ENCODE measurements around the gene FGF14.

Gene FGF14

DNA sequence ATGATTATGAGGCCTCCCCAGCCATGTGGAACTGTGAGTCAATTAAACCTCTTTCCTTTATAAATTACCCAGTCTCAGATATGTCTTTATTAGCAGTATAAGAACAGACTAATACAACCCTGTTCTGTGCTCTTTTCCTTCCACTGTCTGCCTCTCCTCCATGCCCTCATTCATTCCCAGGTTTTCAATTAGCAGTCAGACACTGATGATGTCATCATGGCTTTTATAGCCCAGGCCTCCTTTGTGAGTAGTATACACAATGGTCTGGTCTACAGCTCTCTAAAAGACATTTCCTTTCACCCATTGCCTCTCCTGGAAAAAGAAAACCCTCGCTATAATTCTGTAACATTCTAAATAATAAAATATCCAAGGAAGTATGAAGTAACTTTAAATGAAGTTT, 25.5 kb downstream of the FGF14 start:
- no peak overlapping the region for H3K23ac ChIP-seq (ENCODE audit: low read length)
- H4K8ac ChIP-seq (ENCODE audit: low read depth, low read length), result no peak overlapping the region
- no peaks in the 10 kb centered on the region for H3K36me3 ChIP-seq (ENCODE audit: control insufficient read depth, insufficient read depth, low read length)
- no peaks in the 10 kb centered on the region for H3K4me1 ChIP-seq (ENCODE audit: control insufficient read depth, low read depth, low read length)
- H3K4ac ChIP-seq (ENCODE audit: low read depth, low read length), result no peak overlapping the region
- no peaks in the 10 kb centered on the region for H3K79me1 ChIP-seq (ENCODE audit: low read length)
- H2AK5ac ChIP-seq (ENCODE audit: low read length), result no peak overlapping the region
- DNase-seq, result peak; percentile 16
- H3K9ac ChIP-seq (ENCODE audit: low read length), result no peak overlapping the region
- H2BK5ac ChIP-seq (ENCODE audit: low read length), result no peak overlapping the region
- no peak overlapping the region for H2BK15ac ChIP-seq (replicated peaks; ENCODE audit: low read depth)
- H3K18ac ChIP-seq (ENCODE audit: low read length), result no peak overlapping the region
- WGBS (ENCODE audit: extremely low coverage, insufficient coverage, low lambda C conversion rate), result no CpG with 5 or more reads among the region's 1 CpG
- no peak overlapping the region for H4K5ac ChIP-seq (ENCODE audit: low read length)
- H3K79me2 ChIP-seq (ENCODE audit: control insufficient read depth, insufficient read depth, low read length), result no peaks in the 10 kb centered on the region
- no peak overlapping the region for H3K4me3 ChIP-seq (ENCODE audit: low read length)
- no peak overlapping the region for H3K4me2 ChIP-seq (ENCODE audit: low read length)
- no peak overlapping the region for H2BK120ac ChIP-seq (ENCODE audit: low read depth, low read length)
- no peak overlapping the region for H3K27ac ChIP-seq (ENCODE audit: low read depth, low read length)
- no peaks in the 10 kb centered on the region for H3K27me3 ChIP-seq (ENCODE audit: insufficient read depth, low read length, poor library complexity)
- H3K56ac ChIP-seq (ENCODE audit: low read length), result no peak overlapping the region

DNA sequence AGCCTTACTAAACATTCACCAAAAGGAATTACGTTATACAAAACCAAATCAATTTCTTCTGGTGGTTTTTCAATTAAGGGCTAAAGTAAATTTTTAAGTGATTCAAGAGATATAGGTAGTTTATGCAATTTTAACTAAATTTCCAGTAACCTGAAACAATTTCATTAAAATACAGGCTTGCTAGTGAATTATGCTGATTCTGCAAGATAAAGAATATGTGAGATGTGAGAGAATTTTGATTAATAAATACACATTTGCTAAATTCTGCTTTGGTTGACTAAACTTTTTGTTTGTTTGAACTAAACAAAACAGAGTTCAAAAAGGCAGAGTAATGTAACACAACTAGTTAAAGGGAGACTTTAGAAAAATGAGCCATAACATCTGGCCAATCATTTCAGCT, 27.1 kb downstream of the FGF14 start:
- Histone ChIP-seq H3K4ac (ENCODE audit: low read depth, low read length) (no peak overlapping the region), H3K9ac (ENCODE audit: low read length) (no peak overlapping the region), H3K27me3 (ENCODE audit: insufficient read depth, low read length, poor library complexity) (no peaks in the 10 kb centered on the region), H3K36me3 (ENCODE audit: control insufficient read depth, insufficient read depth, low read length) (no peaks in the 10 kb centered on the region), H3K79me2 (ENCODE audit: control insufficient read depth, insufficient read depth, low read length) (no peaks in the 10 kb centered on the region), H3K23ac (ENCODE audit: low read length) (no peak overlapping the region), H3K4me1 (ENCODE audit: control insufficient read depth, low read depth, low read length) (no peaks in the 10 kb centered on the region), H2BK15ac (replicated peaks; ENCODE audit: low read depth) (no peak overlapping the region), H2BK120ac (ENCODE audit: low read depth, low read length) (no peak overlapping the region), H2AK5ac (ENCODE audit: low read length) (no peak overlapping the region), H3K18ac (ENCODE audit: low read length) (no peak overlapping the region), H3K4me3 (ENCODE audit: low read length) (no peak overlapping the region), H3K56ac (ENCODE audit: low read length) (no peak overlapping the region), H4K5ac (ENCODE audit: low read length) (no peak overlapping the region), H2BK5ac (ENCODE audit: low read length) (no peak overlapping the region), H4K8ac (ENCODE audit: low read depth, low read length) (no peak overlapping the region), H3K27ac (ENCODE audit: low read depth, low read length) (no peak overlapping the region), H3K79me1 (ENCODE audit: low read length) (no peaks in the 10 kb centered on the region), H3K4me2 (ENCODE audit: low read length) (no peak overlapping the region)
- no CpG with 5 or more reads among the region's 1 CpG for whole genome bisulfite sequencing (ENCODE audit: extremely low coverage, insufficient coverage, low lambda C conversion rate)
- DNase-seq, result no peak

DNA sequence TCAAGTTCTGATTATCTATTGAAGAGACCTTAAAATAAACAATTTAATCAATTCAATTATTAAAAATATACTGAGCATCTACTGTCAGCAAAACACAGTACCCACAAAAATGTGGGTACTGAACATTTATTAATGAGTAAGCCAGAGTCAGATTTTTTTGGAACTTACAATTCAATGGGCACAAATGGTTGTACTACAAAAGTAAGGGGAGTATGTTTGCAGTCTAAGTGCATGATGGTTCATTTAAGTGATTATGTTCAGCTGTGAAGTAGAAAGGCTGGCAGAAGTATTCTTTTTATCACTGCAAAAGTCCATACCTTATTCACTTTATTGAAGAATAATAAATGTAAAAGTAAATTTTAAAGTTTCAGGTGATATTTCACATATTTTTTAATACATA, 27.6 kb downstream of the FGF14 start:
- Histone ChIP-seq H3K27me3 (ENCODE audit: insufficient read depth, low read length, poor library complexity) (no peaks in the 10 kb centered on the region), H3K27ac (ENCODE audit: low read depth, low read length) (no peak overlapping the region), H3K79me2 (ENCODE audit: control insufficient read depth, insufficient read depth, low read length) (no peaks in the 10 kb centered on the region), H3K4me3 (ENCODE audit: low read length) (no peak overlapping the region), H4K8ac (ENCODE audit: low read depth, low read length) (no peak overlapping the region), H3K23ac (ENCODE audit: low read length) (no peak overlapping the region), H2BK120ac (ENCODE audit: low read depth, low read length) (no peak overlapping the region), H2AK5ac (ENCODE audit: low read length) (no peak overlapping the region), H2BK5ac (ENCODE audit: low read length) (no peak overlapping the region), H3K56ac (ENCODE audit: low read length) (no peak overlapping the region), H2BK15ac (replicated peaks; ENCODE audit: low read depth) (no peak overlapping the region), H3K9ac (ENCODE audit: low read length) (no peak overlapping the region), H3K4me1 (ENCODE audit: control insufficient read depth, low read depth, low read length) (no peaks in the 10 kb centered on the region), H3K79me1 (ENCODE audit: low read length) (no peaks in the 10 kb centered on the region), H3K36me3 (ENCODE audit: control insufficient read depth, insufficient read depth, low read length) (no peaks in the 10 kb centered on the region), H4K5ac (ENCODE audit: low read length) (no peak overlapping the region), H3K4ac (ENCODE audit: low read depth, low read length) (no peak overlapping the region), H3K4me2 (ENCODE audit: low read length) (no peak overlapping the region), H3K18ac (ENCODE audit: low read length) (no peak overlapping the region)
- DNase-seq, result no peak

DNA sequence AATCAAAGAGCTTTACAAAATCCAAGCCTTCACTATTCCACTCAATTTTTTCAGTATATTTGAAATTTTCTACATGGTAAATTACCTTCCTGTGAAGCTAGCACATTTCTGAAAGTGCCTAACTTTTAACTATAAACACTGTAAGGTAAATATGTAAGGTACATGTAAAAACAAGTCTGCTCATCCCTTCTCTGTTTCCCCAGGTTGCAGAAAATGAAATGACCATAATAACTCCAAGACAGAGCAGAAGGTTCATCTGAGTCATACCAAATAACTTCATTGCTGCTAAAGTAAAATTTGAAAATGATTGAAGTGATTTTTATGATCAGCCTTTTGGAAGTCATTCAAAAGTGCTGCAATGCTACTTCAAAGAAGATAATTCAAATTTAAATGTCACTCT, 28.6 kb downstream of the FGF14 start:
- H3K36me3 ChIP-seq (ENCODE audit: control insufficient read depth, insufficient read depth, low read length), result no peaks in the 10 kb centered on the region
- H2BK120ac ChIP-seq (ENCODE audit: low read depth, low read length), result no peak overlapping the region
- H3K79me1 ChIP-seq (ENCODE audit: low read length), result no peaks in the 10 kb centered on the region
- no peaks in the 10 kb centered on the region for H3K27me3 ChIP-seq (ENCODE audit: insufficient read depth, low read length, poor library complexity)
- no peak overlapping the region for H2BK5ac ChIP-seq (ENCODE audit: low read length)
- no peak overlapping the region for H3K23ac ChIP-seq (ENCODE audit: low read length)
- H4K8ac ChIP-seq (ENCODE audit: low read depth, low read length), result no peak overlapping the region
- H3K4me1 ChIP-seq (ENCODE audit: control insufficient read depth, low read depth, low read length), result no peaks in the 10 kb centered on the region
- H3K4me3 ChIP-seq (ENCODE audit: low read length), result no peak overlapping the region
- no peak overlapping the region for H4K5ac ChIP-seq (ENCODE audit: low read length)
- no peak overlapping the region for H3K4me2 ChIP-seq (ENCODE audit: low read length)
- no peaks in the 10 kb centered on the region for H3K79me2 ChIP-seq (ENCODE audit: control insufficient read depth, insufficient read depth, low read length)
- H3K18ac ChIP-seq (ENCODE audit: low read length), result no peak overlapping the region
- H2BK15ac ChIP-seq (replicated peaks; ENCODE audit: low read depth), result no peak overlapping the region
- H3K4ac ChIP-seq (ENCODE audit: low read depth, low read length), result no peak overlapping the region
- no peak overlapping the region for H3K56ac ChIP-seq (ENCODE audit: low read length)
- no peak for DNase-seq
- H3K9ac ChIP-seq (ENCODE audit: low read length), result no peak overlapping the region
- no peak overlapping the region for H2AK5ac ChIP-seq (ENCODE audit: low read length)
- no peak overlapping the region for H3K27ac ChIP-seq (ENCODE audit: low read depth, low read length)

DNA sequence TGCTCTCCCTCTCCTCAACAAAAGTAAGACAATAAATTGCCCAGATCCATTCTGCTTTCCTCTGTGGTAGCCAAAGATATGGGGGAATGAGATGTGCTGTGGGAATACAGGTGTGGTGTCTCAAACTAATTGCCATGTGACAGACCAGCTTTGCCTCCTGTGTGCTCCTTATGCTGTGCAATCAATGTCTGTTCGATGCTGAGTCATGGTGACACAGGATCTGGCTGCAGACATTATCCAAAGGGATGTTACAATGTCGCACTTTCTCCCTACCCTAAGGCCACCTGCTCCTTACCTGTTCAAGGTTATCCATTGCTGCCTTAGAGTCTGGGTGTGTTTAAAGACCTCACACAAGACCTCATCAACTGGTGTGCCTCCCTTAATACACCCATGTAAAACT, 32.5 kb downstream of the FGF14 start:
- no peak overlapping the region for H2BK15ac ChIP-seq (replicated peaks; ENCODE audit: low read depth)
- peak overlapping the region; percentile 50 for H3K56ac ChIP-seq (ENCODE audit: low read length)
- H3K18ac ChIP-seq (ENCODE audit: low read length), result no peak overlapping the region
- no peak overlapping the region for H3K4ac ChIP-seq (ENCODE audit: low read depth, low read length)
- H3K4me1 ChIP-seq (ENCODE audit: control insufficient read depth, low read depth, low read length), result no peaks in the 10 kb centered on the region
- no peak overlapping the region for H4K8ac ChIP-seq (ENCODE audit: low read depth, low read length)
- H3K27me3 ChIP-seq (ENCODE audit: insufficient read depth, low read length, poor library complexity), result no peaks in the 10 kb centered on the region
- H2BK120ac ChIP-seq (ENCODE audit: low read depth, low read length), result no peak overlapping the region
- no peak overlapping the region for H3K4me2 ChIP-seq (ENCODE audit: low read length)
- no peak overlapping the region for H3K9ac ChIP-seq (ENCODE audit: low read length)
- H3K79me2 ChIP-seq (ENCODE audit: control insufficient read depth, insufficient read depth, low read length), result no peaks in the 10 kb centered on the region
- no CpG with 5 or more reads among the region's 2 CpGs for WGBS (ENCODE audit: extremely low coverage, insufficient coverage, low lambda C conversion rate)
- H4K5ac ChIP-seq (ENCODE audit: low read length), result peak overlapping the region; percentile 52
- no peak overlapping the region for H2BK5ac ChIP-seq (ENCODE audit: low read length)
- H3K79me1 ChIP-seq (ENCODE audit: low read length), result no peaks in the 10 kb centered on the region
- H2AK5ac ChIP-seq (ENCODE audit: low read length), result no peak overlapping the region
- peak; percentile 35 for DNase-seq
- H3K27ac ChIP-seq (ENCODE audit: low read depth, low read length), result no peak overlapping the region
- H3K36me3 ChIP-seq (ENCODE audit: control insufficient read depth, insufficient read depth, low read length), result no peaks in the 10 kb centered on the region
- no peak overlapping the region for H3K4me3 ChIP-seq (ENCODE audit: low read length)
- no peak overlapping the region for H3K23ac ChIP-seq (ENCODE audit: low read length)

DNA sequence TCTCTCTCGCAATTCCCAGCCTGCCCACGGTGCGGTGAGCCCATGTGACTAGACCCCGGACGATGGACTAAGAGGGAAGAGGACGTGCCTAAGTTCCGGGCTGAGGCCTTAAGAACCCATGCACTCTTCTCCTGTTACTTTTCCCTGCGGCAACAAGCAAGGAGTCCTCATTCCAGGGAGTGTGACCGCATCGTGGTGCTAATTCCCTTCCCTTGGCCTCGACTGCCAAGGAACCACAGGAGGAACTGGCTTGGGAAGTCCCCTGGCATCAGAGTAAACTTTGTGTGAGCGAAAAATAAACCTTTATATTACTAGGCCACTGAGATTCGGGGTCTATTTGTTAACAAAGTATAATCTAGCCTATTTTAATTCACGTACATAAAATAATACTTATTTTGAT, 34.0 kb downstream of the FGF14 start:
- Histone ChIP-seq H3K18ac (ENCODE audit: low read length) (no peak overlapping the region), H3K4ac (ENCODE audit: low read depth, low read length) (no peak overlapping the region), H2BK120ac (ENCODE audit: low read depth, low read length) (no peak overlapping the region), H4K8ac (ENCODE audit: low read depth, low read length) (no peak overlapping the region), H3K4me3 (ENCODE audit: low read length) (no peak overlapping the region), H3K56ac (ENCODE audit: low read length) (no peak overlapping the region), H3K27me3 (ENCODE audit: insufficient read depth, low read length, poor library complexity) (no peaks in the 10 kb centered on the region), H2BK15ac (replicated peaks; ENCODE audit: low read depth) (no peak overlapping the region), H3K23ac (ENCODE audit: low read length) (no peak overlapping the region), H3K4me2 (ENCODE audit: low read length) (no peak overlapping the region), H3K4me1 (ENCODE audit: control insufficient read depth, low read depth, low read length) (no peaks in the 10 kb centered on the region), H3K79me1 (ENCODE audit: low read length) (no peaks in the 10 kb centered on the region), H4K5ac (ENCODE audit: low read length) (no peak overlapping the region), H3K36me3 (ENCODE audit: control insufficient read depth, insufficient read depth, low read length) (no peaks in the 10 kb centered on the region), H2AK5ac (ENCODE audit: low read length) (no peak overlapping the region), H2BK5ac (ENCODE audit: low read length) (no peak overlapping the region), H3K79me2 (ENCODE audit: control insufficient read depth, insufficient read depth, low read length) (no peaks in the 10 kb centered on the region), H3K27ac (ENCODE audit: low read depth, low read length) (no peak overlapping the region), H3K9ac (ENCODE audit: low read length) (no peak overlapping the region)
- no peak for DNase-seq
- no CpG with 5 or more reads among the region's 14 CpGs for WGBS (ENCODE audit: extremely low coverage, insufficient coverage, low lambda C conversion rate)
